Heart right ventricle (tissue), 16 donors: ENCODE measurements around the gene CPSF7. TPM values are rescaled to one million over a fixed set of nuclear protein-coding genes. Genes with fewer than 3 reads are reported as not detected.

ENCODE experiments used
- ATAC-seq, 8 donors: fragments of 200-7000 bp; cut with Tn5 transposase; one replicate each; pipeline ENCODE4 v1.9.1; 2020; ENCODE audit warnings: mild to moderate bottlenecking in 8 of 8, moderate library complexity in 8 of 8, moderate number of reproducible peaks in 1 of 8
- DNase-seq, 2 donors: peaks; one replicate each; pipeline ENCODE4 v3.0.0-alpha.2; 2020
- H3K27ac ChIP-seq, 10 donors: fragments of 200-600 bp; sonication (generic) in 2 of 10; one replicate each; pipeline versions ENCODE4 v1.5.0 to v1.8.0; 2020 to 2022; ENCODE audit warnings: mild to moderate bottlenecking in 3 of 10
- H3K27me3 ChIP-seq, 7 donors: fragments of 200-600 bp; one replicate each; pipeline ENCODE4 v1.8.0; 2021 to 2022; ENCODE audit warnings: mild to moderate bottlenecking in 2 of 7
- H3K36me3 ChIP-seq, 9 donors: fragments of 200-600 bp; sonication (generic) in 1 of 9; one replicate each; pipeline versions ENCODE4 v1.5.0 to v1.8.0; 2020 to 2022; ENCODE audit warnings: mild to moderate bottlenecking in 2 of 9
- H3K4me1 ChIP-seq, 9 donors: fragments of 200-600 bp; sonication (generic) in 1 of 9; one replicate each; pipeline versions ENCODE4 v1.5.0 to v1.8.0; 2020 to 2022; ENCODE audit warnings: mild to moderate bottlenecking in 4 of 9
- H3K4me3 ChIP-seq, 10 donors: fragments of 200-600 bp; sonication (generic) in 2 of 10; one replicate each; pipeline versions ENCODE4 v1.5.0 to v1.8.0; 2020 to 2022; ENCODE audit warnings: mild to moderate bottlenecking in 7 of 10, moderate library complexity in 2 of 10
- H3K9me3 ChIP-seq, 11 donors: fragments of 200-600 bp in 10 of 11; sonication (generic) in 2 of 11; one replicate each; pipeline versions ENCODE4 v1.5.0 to v1.8.0; 2013 to 2022; ENCODE audit warnings: mild to moderate bottlenecking in 2 of 11, control low read depth in 1 of 11, moderate library complexity in 1 of 11
- CTCF ChIP-seq, 9 donors: fragments of 200-600 bp; sonication (generic) in 2 of 9; IDR thresholded peaks; one replicate each; pipeline versions ENCODE4 v1.5.0 to v1.8.0; 2021 to 2022; ENCODE audit warnings: antibody characterized with exemption in 9 of 9, mild to moderate bottlenecking in 5 of 9, moderate library complexity in 1 of 9
- WGBS, 2 donors: extraction: QIAGEN DNeasy Blood & Tissue Kit; methylation state at CpG; one replicate each; pipeline ENCODE4 v1.1.7; 2013; ENCODE audit warnings: inconsistent platforms in 1 of 2; 5-methylcytosine and 5-hydroxymethylcytosine counted together
- intact Hi-C, 10 donors: fragments of 100-400 bp; cut with DNase I; formaldehyde crosslinking; loops; one replicate each; pipeline versions ENCODE4 v1.11.1 to v1.14.2; 2022
- polyA plus RNA-seq, 2 donors: library from polyadenylated mRNA; stranded (reverse); fragments of 200-250 nt; gene quantifications; one replicate each; pipeline ENCODE4 v1.2.3, GENCODE V29; 2013
- total RNA-seq, 10 donors: library from RNA; stranded (reverse); fragmentation: NEBNext Ultra II Directional in 3 of 10; extraction: Animal tissue kit (Norgen Biotek cat#: 25700) in 3 of 10; gene quantifications; one replicate each; pipeline versions ENCODE4 v1.2.1 to v1.2.4, GENCODE V29; 2021 to 2023
- donor health status: Arrhythmogenic right ventricular cardiomyopathy.
- donor health status: ischemic (EF 13 %, LVEDD 7.1; RV severe dilation, severe dysfunction).
- donor health status: healthy with polysubstance abuse.
- donor health status: DM: no; HTN: yes; CAD: no.
- donor health status: DM: no; HTN: no; CAD: no.
- donor health status: ischemic (EF 25% LVEDD 6.9; RV normal size, moderate dysfunction).
- donor health status: ischemic (EF 25% LVEDD 5.7; RV mildly dilated, moderate dysfunction).
- donor health status: healthy.
- donor health status: DM: yes; HTN: yes; CAD: no.
- donor health status: Ischemic cardiomyopathy.
- donor health status: ischemic (EF 35%, LVEDD 5.7; RV mildly dilated, moderate dysfunction).
- donor health status: nonischemic (EF 11% LVEDD 7.7; RV severe dilation, severe dysfunction).
- donor health status: DM: yes; HTN: yes; CAD: no.
- donor health status: PGD.
- donor health status: ischemic (EF 29% LVEDD 5.4; RV normal size, mild dysfunction).
- donor health status: nonischemic (EF 23%, LVEDD 6.1; RV moderate dilation, normal function).

The CPSF7 gene
- total and polyA plus RNA-seq, 12 donors = 22.3 to 51.8 (median 43.3) TPM

- H3K27me3 ChIP-seq = no peaks in the 10 kb centered on the region
- no peak for TF ChIP-seq CTCF (IDR thresholded peaks at IDR 0.05)
- H3K36me3 ChIP-seq = peaks cover 4 to 100% (median 96%) of the 10 kb centered on the region in 9 donors
- peaks cover 0 to 3% (median 0%) of the 10 kb centered on the region in 9 donors for H3K4me1 ChIP-seq
- no peak overlapping the region for H3K4me3 ChIP-seq
- peak in 1 of 8 donors; percentile 15 for ATAC-seq
- H3K9me3 ChIP-seq = no peaks in the 10 kb centered on the region
- 78 to 79% methylated on average over 9 of the region's 9 CpGs for WGBS, 2 donors
- intact Hi-C loops = no loop called here
- DNase-seq = no peak
- no peak overlapping the region for H3K27ac ChIP-seq
These were observed 18.2 kb downstream of the CPSF7 start for GRCh38 chr11:61411589-61411988.

- intact Hi-C loops = no loop called here
- Histone ChIP-seq H3K4me3 (no peak overlapping the region), H3K27me3 (no peaks in the 10 kb centered on the region), H3K27ac (no peak overlapping the region), H3K9me3 (no peaks in the 10 kb centered on the region), H3K36me3 (peaks cover 0 to 100% (median 67%) of the 10 kb centered on the region in 9 donors), H3K4me1 (no peaks in the 10 kb centered on the region)
- no peak for TF ChIP-seq CTCF (IDR thresholded peaks at IDR 0.05)
- WGBS, 2 donors = 92% methylated on average over 5 of the region's 5 CpGs
- ATAC-seq = no peak
- no peak for DNase-seq
These were observed 22.6 kb downstream of the CPSF7 start for GRCh38 chr11:61406991-61407728.

GRCh38 chr11:61406067-61406466, 23.7 kb downstream of the CPSF7 start:
- Histone ChIP-seq H3K27me3 (no peaks in the 10 kb centered on the region), H3K27ac (no peak overlapping the region), H3K9me3 (no peaks in the 10 kb centered on the region), H3K4me3 (no peak overlapping the region), H3K4me1 (peaks cover 0 to 8% (median 0%) of the 10 kb centered on the region in 9 donors), H3K36me3 (peaks cover 0 to 100% (median 57%) of the 10 kb centered on the region in 9 donors)
- 92 to 93% methylated on average over 2 of the region's 2 CpGs for WGBS, 2 donors
- ATAC-seq (no peak), DNase-seq (no peak)
- no peak for TF ChIP-seq CTCF (IDR thresholded peaks at IDR 0.05)
- intact Hi-C loops = no loop called here

GRCh38 chr11:61404641-61405040, 25.1 kb downstream of the CPSF7 start:
- Histone ChIP-seq H3K36me3 (peaks cover 0 to 99% (median 42%) of the 10 kb centered on the region in 9 donors), H3K4me1 (peaks cover 0 to 8% (median 0%) of the 10 kb centered on the region in 9 donors), H3K27ac (no peak overlapping the region), H3K27me3 (no peaks in the 10 kb centered on the region), H3K9me3 (no peaks in the 10 kb centered on the region), H3K4me3 (no peak overlapping the region)
- 84 to 86% methylated on average over 4 of the region's 4 CpGs for WGBS, 2 donors
- intact Hi-C loops = no loop called here
- TF ChIP-seq CTCF (IDR thresholded peaks at IDR 0.05) = no peak
- DNase-seq (no peak), ATAC-seq (no peak)
